Activated CD4-positive, alpha-beta T cell treated with anti-CD3 and anti-CD28 coated beads, Interleukin-2, amount 50 U/mL, for 48 hours (primary cell): ENCODE data around the gene NEURL3.
"Not testable (repeated sequence)": the region's sequence is repeated elsewhere in the genome, so short reads cannot be mapped to it uniquely, and the experiment has no call there.

ENCODE experiments used
- DNase-seq, 2 experiments: peaks; one replicate each; pipeline ENCODE4 v3.0.0-alpha.2; 2020

The NEURL3 gene, protein sequence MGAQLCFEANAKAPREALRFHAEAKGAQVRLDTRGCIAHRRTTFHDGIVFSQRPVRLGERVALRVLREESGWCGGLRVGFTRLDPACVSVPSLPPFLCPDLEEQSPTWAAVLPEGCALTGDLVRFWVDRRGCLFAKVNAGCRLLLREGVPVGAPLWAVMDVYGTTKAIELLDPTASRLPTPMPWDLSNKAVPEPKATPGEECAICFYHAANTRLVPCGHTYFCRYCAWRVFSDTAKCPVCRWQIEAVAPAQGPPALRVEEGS

DNA sequence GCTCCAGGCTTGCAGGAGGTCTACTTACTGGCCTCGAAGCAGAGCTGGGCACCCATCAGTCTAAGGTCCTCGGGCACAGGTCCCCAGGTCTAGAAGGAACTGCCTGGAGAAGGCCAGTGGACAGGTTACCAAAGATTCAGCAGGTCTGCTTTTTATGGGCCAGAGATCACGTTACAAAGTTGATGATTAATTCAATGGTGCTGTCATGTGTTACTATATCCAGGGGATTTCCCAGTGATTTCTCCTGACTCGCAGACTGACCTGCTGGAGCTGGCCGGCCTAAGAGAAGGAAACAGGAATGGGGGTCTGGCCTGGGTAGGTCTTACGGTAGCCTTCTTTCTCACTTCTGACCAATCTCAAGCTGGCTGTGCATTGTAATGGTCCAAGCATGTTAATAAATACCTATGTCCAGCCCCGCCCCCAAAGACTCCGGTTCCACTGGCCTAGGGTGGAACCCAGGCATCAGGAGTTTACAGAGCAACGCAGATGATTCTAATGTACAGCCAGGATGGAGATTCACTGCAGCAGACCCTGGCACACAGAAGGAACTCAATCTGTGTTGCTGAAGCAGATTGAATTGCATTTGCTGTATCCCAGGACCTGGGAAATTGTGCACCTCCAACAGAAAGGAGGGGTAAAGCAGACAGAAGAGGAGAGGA lies at the start of gene NEURL3:
Gene NEURL3, minus strand, starts transcription at position 127 of the 659 bp plus-strand sequence. Its CDS starts 71 bp downstream, at position 56.
- no peak for DNase-seq

DNA sequence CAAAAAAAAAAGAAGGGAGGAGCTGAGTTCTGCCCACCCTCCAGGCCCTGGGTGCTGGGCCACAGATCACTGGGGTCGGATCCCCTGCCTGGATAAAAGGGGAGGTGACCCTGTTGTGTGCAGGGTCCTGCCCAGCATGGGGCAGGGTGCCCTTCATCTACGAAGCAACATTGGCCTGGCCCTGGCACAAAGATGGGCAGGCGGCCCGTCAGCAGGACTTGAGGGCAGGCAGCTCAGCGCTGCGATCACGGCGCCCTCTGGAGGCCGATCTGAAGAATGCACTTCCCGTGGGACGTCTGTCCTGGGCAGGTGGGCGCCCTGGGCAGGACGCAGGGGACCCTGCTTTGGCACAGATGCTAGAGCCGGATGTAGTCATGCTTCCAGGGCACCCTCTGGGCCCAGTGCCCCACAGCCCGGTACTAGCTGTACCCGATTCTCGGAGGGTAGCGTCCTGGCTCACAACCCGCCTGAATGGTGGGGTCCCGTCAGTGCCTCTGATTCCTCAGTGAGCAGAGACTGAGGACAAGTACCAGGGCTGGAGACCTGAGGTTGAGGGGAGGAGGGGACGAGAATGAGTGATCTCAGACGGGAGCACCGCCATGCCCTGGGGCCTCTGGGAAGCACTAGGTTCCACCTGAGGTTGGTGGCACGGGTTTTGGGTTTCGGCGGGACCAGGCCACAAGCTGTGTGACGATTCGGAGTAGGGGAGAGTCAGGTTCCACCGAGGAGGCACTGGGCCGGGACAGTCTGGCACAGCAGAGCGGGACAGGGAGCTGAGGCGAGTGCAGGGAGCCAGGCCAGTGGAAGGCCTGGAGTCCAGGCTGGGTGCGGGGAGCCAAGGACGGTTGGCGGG lies 49.4 kb upstream of the NEURL3 start:
- peak; percentile 70 to 78 for DNase-seq

DNA sequence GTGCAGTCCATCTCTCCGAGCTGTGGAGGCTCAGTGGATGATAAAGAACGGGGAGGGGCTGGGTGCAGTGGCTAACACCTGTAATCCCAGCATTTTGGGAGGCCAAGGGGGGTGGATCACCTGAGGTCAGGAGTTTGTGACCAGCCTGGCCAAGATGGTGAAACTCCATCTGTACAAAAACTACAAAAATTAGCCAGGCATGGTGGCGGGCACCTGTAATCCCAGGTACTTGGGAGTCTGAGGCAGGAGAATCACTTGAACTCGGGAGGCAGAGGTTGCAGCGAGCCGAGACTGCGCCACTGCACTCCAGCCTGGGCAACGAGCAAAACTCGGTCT lies 48.8 kb upstream of the NEURL3 start:
- not testable (repeated sequence) for DNase-seq

DNA sequence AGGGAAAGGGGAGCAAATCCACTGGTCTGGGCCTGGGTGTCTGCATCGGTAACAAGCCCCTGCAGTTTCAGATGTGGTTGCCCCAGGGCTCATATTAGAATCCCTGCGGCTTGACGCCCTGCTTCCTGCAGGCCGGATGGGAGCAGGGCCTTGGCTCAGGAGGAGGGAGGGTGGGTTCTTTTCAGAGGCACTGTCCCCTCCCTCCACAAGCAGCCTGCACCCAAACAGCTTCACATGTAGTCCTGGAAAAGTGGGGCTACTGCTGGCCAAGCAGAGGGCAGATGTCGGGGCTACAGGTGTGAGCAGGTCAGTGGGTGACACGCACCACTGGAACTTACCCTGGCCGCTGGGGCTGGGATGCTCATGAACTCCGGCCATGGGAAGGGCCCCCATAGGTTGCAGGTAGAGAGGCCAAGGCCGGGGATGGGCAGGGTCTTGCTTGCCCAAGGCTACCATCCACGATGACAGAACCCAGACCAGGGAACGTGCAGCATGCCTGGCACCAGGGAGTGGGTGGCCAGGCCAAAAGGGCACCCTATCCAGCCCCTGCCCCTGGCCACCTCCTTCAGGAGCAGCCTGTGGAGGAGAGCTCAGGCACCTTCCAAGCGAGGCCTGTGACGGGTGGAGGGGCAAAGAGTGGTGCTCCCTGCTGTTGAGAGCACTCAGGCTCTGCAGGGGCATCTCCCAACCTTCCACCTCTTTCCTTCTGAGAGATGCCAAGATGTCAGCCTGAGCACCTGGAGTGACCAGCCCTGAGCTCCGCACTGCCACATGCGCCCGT lies 48.2 kb upstream of the NEURL3 start:
- no peak for DNase-seq

DNA sequence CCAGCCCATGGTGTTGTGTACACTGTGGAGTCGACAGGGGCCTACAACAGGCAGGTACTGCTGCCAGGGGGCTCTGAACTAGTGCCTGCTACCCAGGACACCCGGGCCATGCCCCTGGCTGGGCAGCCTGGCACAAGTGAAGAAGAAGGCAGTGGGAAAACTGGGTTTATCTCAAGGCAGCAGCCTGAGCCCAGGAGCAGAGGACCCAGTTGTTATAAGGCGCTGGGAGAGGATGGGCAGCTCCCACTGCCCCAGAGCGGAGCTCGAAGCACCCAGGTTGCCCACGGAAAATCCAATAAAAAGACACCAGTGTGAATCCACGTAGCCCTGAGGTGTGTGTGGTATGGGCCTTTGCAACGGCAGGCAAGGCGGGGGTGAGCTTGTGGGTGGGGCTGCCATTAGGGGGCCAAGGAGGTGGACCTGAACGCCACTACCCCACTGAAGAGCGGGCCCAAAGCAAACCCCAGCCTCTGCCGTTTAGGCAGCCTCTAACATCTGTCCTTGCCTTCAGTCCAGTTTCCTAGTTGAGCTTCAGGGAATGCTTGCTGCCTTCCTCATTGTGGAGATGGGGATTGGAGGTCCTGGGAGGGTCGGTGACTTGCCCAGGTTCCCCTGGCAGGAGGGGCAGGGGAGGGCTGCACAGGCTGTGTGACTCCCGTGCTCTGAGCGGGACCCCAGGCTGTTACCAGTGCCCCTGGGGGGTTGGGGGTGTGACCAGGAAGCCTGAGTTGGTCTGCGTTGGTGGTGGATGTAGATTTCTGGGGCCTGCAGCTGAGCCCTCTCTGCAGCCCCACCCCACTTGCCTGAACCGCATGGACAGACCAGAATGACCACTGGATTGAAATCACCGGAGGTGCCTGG lies 47.4 kb upstream of the NEURL3 start:
- no peak for DNase-seq

DNA sequence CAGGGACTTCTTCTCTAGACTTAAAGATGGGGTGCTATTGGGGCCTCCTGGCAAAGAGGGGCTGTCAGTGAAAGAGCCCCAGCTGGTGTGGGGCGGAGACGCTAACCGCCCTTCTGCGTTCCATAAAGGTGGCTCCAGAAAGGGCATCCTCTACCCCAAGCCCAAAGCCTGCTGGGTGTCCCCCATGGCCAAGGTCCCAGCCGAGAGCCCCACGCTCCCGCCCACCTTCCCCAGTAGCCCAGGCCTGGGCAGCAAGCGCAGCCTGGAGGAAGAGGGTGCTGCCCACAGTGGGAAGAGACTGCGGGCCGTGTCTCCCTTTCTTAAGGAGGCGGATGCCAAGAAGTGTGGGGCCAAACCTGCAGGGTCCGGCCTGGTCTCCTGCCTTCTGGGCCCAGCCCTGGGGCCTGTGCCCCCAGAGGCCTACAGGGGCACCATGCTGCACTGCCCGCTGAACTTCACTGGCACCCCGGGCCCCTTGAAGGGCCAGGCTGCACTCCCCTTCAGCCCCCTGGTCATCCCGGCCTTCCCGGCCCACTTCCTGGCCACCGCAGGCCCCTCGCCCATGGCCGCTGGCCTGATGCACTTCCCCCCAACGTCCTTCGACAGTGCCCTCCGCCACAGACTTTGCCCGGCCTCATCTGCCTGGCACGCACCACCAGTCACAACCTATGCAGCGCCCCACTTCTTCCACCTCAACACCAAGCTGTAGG lies 46.6 kb upstream of the NEURL3 start:
- DNase-seq, result no peak

DNA sequence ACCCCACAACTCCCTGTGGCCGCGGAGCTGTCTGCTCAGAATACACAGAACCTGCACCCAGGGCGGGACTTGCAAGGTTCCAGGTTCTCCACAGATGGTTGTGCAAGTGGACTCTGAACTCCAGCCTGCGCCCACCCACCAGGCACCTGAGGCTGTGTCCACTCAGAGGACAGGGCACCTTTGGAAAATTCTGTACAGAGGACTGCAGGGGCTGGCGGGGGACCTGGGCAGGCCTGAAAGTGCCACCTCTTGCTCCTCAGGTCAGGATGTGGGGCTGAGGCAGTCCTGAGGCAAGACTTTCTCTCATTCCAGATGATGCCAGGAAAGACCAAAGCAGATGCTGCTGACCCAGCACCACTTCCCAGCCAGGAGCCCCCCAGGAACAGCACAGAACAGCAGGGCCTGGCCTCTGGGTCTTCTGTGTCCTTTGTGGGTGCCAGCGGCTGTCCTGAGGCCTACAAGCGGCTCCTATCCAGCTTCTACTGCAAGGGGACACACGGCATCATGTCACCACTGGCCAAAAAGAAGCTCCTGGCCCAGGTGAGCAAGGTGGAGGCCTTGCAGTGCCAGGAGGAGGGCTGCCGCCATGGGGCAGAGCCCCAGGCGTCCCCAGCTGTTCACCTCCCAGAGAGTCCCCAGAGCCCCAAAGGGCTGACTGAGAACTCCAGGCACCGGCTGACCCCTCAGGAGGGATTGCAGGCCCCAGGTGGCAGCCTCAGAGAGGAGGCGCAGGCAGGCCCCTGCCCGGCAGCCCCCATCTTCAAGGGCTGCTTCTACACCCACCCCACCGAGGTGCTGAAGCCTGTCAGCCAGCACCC lies 45.8 kb upstream of the NEURL3 start:
- no peak for DNase-seq

DNA sequence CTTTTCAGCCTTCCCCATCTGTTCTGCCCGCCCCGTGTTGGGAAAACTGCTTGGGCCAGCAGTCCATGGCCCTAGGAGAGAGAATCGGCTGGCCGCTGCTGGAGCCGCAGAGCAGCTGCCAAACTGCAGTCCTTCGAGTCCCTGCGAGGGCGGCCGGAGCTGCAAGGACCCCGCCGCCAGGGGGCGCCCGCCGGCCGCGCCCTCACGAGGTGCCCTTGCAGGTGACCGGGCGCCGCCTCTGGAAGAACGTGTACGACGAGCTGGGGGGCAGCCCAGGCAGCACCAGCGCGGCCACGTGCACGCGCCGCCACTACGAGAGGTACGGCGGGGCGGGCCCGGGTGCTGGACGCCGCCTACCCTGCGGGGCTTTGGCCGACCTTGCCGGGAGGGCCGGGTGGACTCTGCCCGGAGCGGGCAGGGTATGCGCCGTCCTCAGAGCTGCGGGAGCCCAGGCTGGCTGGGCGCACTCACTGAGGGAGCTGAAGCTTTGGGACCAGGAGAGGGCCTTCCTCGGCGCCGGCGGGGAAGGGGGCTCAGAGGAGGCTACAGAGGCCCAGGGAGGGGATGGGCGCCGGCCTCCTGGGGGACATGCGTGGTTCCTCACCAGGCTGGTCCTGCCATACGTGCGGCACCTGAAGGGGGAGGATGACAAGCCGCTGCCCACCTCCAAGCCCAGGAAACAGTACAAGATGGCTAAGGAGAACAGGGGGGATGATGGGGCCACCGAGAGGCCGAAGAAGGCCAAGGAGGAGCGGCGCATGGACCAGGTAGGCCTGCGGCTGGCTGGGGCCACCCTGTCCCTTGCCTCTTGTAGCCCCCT lies 45.0 kb upstream of the NEURL3 start:
- DNase-seq, result no peak

DNA sequence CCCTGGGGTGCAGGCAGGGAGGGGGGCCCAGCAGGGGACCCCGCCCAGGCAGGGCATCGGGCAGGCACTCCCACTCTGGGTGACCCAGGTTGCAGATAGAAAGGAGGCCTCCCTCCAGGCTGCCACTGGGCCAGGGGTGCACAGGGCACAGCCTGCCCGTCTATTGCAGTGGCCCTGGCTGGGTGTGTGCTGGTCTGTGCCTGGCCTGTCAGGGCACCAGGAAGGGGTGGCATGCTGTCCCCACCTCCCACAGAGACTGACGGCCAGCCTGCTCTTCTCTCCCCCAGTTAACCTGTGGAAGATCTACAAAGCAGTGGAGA lies 44.3 kb upstream of the NEURL3 start:
- DNase-seq, result no peak

DNA sequence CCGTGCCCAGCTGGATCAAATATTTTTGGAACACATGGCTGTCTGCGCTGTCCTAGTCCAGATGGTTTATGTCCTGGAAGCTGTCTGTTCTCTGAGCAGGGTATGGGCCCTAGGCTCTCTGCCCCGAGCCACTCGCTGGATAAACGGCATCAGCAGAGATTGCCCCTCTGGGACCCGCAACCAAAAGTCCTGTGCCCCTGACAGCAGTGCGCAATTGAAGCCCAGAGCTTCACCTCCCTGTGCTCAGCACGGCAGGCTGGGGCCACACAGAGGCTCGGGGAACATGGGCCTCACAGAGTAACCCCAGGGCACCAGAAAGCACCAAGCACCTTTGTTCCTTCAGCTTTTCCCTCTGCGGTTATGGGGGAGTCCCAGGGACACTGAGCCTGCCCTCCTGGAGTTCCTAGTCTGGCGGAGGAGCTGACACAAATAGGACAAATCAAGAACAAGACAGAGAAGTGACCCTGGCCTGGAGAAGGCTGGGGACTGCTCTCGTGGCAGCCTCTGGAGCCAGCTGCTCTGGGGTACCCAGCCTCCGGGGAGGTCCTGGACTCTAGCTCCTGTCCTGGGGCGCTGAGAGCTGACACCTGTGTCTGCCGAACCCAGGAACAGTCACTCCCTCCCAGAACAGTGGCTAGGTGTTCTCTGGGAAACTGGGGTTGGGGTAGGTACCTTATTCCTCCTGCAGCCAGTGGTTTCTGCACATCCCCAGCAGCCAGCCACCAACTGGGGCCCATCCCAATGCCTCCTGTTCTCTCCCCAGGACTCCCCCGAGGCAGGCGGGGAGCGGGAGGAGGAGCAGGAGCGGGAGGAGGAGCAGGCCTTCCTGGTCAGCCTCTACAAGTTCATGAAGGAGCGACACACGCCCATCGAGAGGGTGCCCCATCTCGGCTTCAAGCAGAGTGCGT lies 43.7 kb upstream of the NEURL3 start:
- no peak for DNase-seq

DNA sequence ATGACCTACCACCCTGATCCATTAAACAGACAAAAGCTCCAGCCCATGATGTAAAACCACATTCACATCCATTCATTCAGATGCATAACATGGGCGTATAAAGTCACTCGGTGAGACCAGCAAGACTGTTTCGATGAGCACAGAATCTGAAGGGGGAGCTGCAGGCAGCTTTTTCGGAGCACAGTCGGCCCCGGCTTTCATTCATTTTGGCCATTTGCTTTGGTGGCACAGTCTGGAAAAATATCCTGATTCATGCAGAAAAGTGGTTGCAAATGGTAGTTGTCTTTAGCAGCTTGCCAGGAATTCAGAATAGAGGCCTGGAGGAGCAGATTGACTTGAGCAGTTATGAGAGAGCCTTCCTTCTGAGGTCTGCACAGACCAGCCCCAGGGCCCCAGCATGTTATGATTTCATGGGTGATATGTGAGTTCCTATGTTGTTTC lies 42.6 kb upstream of the NEURL3 start:
- no peak for DNase-seq

DNA sequence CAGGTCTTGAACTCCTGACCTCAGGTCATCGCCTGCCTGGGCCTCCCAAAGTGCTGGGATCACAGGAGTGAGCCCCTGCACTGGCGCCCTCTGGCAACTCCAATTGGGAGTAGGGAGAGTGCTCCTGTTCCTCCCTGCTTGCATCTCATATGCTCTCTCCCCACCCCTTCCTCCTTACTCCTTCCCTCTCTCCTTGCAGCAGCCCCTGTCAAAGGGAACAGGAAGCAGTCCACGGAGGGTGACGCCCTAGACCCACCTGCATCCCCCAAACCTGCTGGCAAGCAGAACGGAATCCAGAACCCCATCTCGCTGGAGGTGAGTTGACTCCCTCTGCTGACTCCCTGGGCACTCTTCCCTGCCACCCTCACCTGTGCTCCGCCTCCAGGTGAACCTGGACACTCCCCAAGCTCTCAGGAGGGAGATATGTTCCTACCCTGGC lies 42.1 kb upstream of the NEURL3 start:
- DNase-seq, result no peak

DNA sequence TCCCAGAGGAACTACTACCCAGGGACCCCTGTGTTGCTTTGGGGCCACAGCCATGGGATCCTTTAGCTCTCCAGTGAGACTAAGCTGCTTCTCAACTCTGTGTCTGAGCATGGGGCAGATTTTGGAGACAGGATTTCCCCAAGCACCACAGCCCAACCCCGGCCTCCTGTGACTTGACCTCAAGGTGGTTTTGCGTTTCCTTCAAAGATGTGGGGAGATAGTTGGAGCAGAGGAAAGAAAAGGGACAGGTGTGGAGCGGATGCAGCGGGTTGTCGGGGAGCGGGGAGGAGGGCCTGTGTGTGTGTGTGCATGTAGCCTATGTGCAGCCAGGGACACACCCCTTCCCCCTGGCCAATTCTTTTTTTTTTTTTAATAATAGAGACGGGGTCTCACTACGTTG lies 41.6 kb upstream of the NEURL3 start:
- peak in 1 of 2 experiments; percentile 17 for DNase-seq

DNA sequence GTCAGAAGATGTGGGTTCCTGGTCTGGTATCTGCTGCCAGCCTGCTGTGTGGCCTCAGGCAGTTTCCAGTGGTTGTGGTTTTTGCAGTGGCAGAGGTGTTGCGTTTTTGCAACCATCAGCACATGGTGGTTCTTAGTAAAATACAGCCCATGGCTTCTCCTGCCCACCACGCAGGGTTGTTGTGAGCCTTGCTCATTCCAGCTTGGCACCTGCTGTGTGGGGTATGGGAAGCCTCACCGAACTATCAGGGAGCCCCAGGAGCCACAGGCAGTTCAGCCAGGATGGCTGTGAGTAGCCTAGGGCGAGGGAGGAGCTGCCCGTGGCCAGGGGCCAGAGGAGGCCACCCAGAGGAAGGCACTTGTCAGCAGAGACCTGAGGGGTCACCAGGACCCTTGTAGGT lies 41.2 kb upstream of the NEURL3 start:
- peak in 1 of 2 experiments; percentile 42 for DNase-seq

DNA sequence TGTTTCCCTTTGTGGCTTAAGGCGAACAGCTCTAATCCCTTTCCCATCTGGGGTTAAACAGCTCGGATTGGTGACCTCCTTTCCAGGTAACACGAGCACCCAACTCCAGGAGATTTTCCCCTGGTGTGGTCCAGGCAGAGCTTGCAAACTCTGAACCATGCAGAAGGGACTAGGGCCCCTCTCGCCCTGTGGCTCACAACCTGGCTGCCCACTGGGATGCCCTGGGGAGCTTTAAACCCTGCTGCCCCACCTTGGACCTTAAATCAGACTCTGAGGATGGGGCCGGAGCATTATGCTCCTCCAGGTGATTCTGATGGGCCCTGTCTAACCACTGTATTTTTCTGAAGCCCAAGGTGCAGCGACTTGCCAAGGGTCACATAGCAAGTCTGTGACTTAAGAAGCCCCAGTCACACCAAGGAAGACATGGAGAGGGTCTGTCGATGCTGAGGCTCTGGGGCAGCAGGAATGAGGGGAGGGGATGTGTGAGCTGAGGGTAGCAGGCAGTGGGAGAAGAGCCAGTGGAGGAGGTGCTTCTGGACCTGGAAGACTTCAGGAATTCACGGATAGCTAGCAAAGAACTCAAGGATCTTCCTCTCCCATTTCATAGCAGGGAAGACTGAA lies 37.3 kb upstream of the NEURL3 start:
- DNase-seq, result no peak

DNA sequence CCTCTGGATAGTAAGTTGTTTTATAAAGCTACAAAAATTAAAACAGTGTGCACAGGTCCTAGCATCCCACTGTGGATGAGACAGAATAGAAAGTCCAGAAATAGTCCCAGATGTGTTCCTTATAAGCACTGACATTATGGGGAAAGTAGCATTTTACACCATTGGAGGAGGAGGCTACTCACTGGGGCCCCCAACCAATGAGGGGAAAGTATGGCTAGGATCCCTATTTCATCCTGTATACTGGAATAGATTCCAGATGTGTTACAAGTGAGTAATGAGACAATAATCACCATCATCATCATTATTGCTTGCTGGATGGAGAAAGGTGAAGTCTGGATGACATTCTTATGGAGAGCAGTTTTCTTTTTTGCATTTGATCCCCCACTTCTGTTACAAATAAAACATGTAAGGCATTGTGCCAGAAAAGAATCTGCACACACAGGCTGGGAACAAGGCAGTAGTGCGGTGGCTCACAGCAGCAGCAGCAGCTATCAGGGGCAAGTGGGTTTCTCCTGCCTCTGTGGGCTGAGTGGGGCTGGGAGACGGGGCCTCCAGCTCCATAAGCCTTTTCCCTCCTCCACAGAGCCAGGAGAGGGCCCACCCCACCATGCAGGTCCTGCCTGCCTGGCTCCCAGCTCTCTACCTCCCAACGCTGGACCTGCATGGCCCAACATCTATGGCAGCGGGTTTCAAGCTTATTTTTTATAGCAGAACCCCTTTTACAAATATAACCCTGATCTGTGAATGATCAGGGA lies 36.4 kb upstream of the NEURL3 start:
- no peak for DNase-seq

DNA sequence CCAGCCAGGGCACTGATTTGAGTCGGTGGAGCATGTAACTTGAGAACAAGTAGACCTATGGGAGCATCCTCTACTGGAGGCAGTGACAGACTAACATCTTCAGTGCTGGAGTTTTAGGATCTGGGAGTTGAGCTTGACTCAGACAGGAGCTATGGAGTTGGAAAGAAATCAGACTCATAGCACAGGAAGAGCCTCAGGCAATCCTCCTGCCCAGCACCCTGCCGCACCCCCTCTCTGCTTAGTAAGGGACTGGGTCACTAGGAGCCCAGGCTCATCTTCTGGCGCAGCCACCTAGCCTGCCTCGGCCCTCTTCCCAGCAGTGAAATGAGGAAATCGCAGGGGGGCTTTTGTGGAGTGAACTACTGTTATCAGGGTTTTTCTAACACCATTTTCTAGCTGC lies 35.0 kb upstream of the NEURL3 start:
- DNase-seq, result no peak
